A549 (cell line): ENCODE results near the gene NACC2. TPM values are rescaled to one million over a fixed set of nuclear protein-coding genes. Genes with fewer than 3 reads are reported as not detected.
A peak's percentile ranks its signal among the peaks of the same experiment; 100 is the strongest.

Experiments used
- ATAC-seq, 2 experiments: fragments of 200-7000 bp in 1 of 2; fragments of >200 bp in 1 of 2; cut with Nextera tagmentation in 1 of 2; cut with Tn5 transposase in 1 of 2; 3 replicates each; pipeline versions ENCODE4 v1.8.0 to v1.9.1; 2018 to 2020; ENCODE audit warnings: mild to moderate bottlenecking in 1 of 2, moderate library complexity in 1 of 2
- CTCF ChIA-PET: fragments of 300-600 bp; sonication (Branson Sonifier 250); formaldehyde crosslinking; extraction: SDS; loops from one replicate; lab custom pipeline; 2021; ENCODE audit warnings: antibody characterized with exemption, inconsistent platforms; lab: Yijun Ruan, JAX
- POLR2A ChIA-PET: fragments of 350-600 bp; formaldehyde crosslinking; extraction: SDS; loops from one replicate; lab custom pipeline; 2021; ENCODE audit warnings: antibody characterized with exemption, inconsistent platforms; lab: Yijun Ruan, JAX
- DNase-seq, 2 experiments: peaks; one replicate each; pipeline versions ENCODE4 v3.0.0 to v3.0.0-alpha.2; 2011 to 2016; ENCODE audit warnings: low read depth in 1 of 2, low spot score in 1 of 2
- FAIRE-seq: peaks from 2 replicates; lab custom pipeline; 2011; peaks lifted over from hg19 to GRCh38; lab: Jason Lieb, UNC
- H3K27ac ChIP-seq, 2 experiments: fragments of >200 bp; sonication (Bioruptor Twin); formaldehyde crosslinking; 3 replicates each; pipeline ENCODE4 v1.5.1; 2016 to 2017
- H3K4me1 ChIP-seq: fragments of >200 bp; sonication (Bioruptor Twin); formaldehyde crosslinking; 3 replicates; pipeline ENCODE4 v1.6.1; 2016
- H3K4me2 ChIP-seq: fragments of >200 bp; sonication (Bioruptor Twin); formaldehyde crosslinking; 3 replicates; pipeline ENCODE4 v1.6.1; 2016
- H3K4me3 ChIP-seq: fragments of >200 bp; sonication (Bioruptor Twin); formaldehyde crosslinking; 3 replicates; pipeline ENCODE4 v1.5.1; 2016
- H3K9me3 ChIP-seq: fragments of >200 bp; sonication (Bioruptor Twin); formaldehyde crosslinking; 3 replicates; pipeline ENCODE4 v1.6.1; 2016
- BHLHE40 ChIP-seq: IDR thresholded peaks from 2 replicates; pipeline ENCODE4 v1.6.1; 2012; ENCODE audit warnings: low read depth, low read length, inconsistent platforms
- CBX2 ChIP-seq: fragments of 200-600 bp; sonication (generic); IDR thresholded peaks from 2 replicates; pipeline ENCODE4 v1.6.1; 2016; ENCODE audit warnings: low read depth, mild to moderate bottlenecking, borderline replicate concordance
- CBX8 ChIP-seq: fragments of 200-600 bp; sonication (generic); IDR thresholded peaks from 2 replicates; pipeline ENCODE4 v1.6.1; 2016
- CHD2 ChIP-seq: fragments of 150-350 bp; IDR thresholded peaks from 2 replicates; pipeline ENCODE4 v1.6.1; 2014; ENCODE audit warnings: low read length; ENCODE audit not compliant: partially characterized antibody
- EHF ChIP-seq: fragments of 250-450 bp; sonication (Bioruptor Pico); IDR thresholded peaks from 2 replicates; pipeline ENCODE4 v1.5.0; 2020; ENCODE audit warnings: mild to moderate bottlenecking
- EP300 ChIP-seq, 2 experiments: fragments of >200 bp; sonication (Bioruptor Twin); formaldehyde crosslinking; IDR thresholded peaks; 2 replicates in 1 of 2; 3 replicates in 1 of 2; pipeline ENCODE4 v1.6.1; 2016 to 2017
- HOXB13 ChIP-seq: fragments of 250-450 bp; sonication (Bioruptor Pico); IDR thresholded peaks from 2 replicates; pipeline ENCODE4 v1.5.0; 2020; ENCODE audit warnings: low read depth, mild to moderate bottlenecking, moderate library complexity
- JUN ChIP-seq, 2 experiments: fragments of >200 bp; sonication (Bioruptor Twin); formaldehyde crosslinking; IDR thresholded peaks; 2 replicates in 1 of 2; 3 replicates in 1 of 2; pipeline ENCODE4 v1.6.1; 2016 to 2017
- MAZ ChIP-seq: fragments of 150-350 bp; IDR thresholded peaks from 2 replicates; pipeline ENCODE4 v1.6.1; 2014; ENCODE audit warnings: antibody characterized with exemption, low read depth, low read length, borderline replicate concordance
- NFE2L2 ChIP-seq: fragments of 150-350 bp; conservative IDR thresholded peaks from 2 replicates; pipeline ENCODE4 v1.6.1; 2014; ENCODE audit warnings: low read length
- NR3C1 ChIP-seq: fragments of >200 bp; sonication (Bioruptor Twin); formaldehyde crosslinking; IDR thresholded peaks from 3 replicates; pipeline ENCODE4 v1.6.1; 2017
- PHF8 ChIP-seq: fragments of 200-600 bp; sonication (generic); IDR thresholded peaks from 2 replicates; pipeline ENCODE4 v1.6.1; 2016; ENCODE audit warnings: low read depth, mild to moderate bottlenecking, antibody characterized with exemption, moderate library complexity, borderline replicate concordance
- POLR2A ChIP-seq: IDR thresholded peaks from 2 replicates; pipeline ENCODE4 v1.6.1; 2012; ENCODE audit warnings: mild to moderate bottlenecking, low read length
- POLR2AphosphoS2 ChIP-seq: conservative IDR thresholded peaks from 2 replicates; pipeline ENCODE4 v1.6.1; 2012; ENCODE audit warnings: low read length, improper control_type of control experiment, inconsistent platforms
- RARB ChIP-seq: fragments of 250-450 bp; sonication (Bioruptor Pico); IDR thresholded peaks from 2 replicates; pipeline ENCODE4 v1.8.0; 2021; ENCODE audit warnings: mild to moderate bottlenecking, moderate library complexity
- RFX5 ChIP-seq: fragments of 450-650 bp; IDR thresholded peaks from 2 replicates; pipeline ENCODE4 v1.7.1; 2014; ENCODE audit warnings: antibody characterized with exemption, mild to moderate bottlenecking, moderate library complexity
- TP53 ChIP-seq: fragments of 250-450 bp; sonication (Bioruptor Pico); IDR thresholded peaks from 2 replicates; pipeline ENCODE4 v1.5.0; 2021; ENCODE audit warnings: mild to moderate bottlenecking, moderate library complexity
- ZC3H11A ChIP-seq: fragments of 450-650 bp; IDR thresholded peaks from 2 replicates; pipeline ENCODE4 v1.6.1; 2014; ENCODE audit warnings: antibody characterized with exemption, mild to moderate bottlenecking
- ZFP36 ChIP-seq: fragments of 450-650 bp; IDR thresholded peaks from 2 replicates; pipeline ENCODE4 v1.6.1; 2014; ENCODE audit warnings: borderline replicate concordance; ENCODE audit not compliant: partially characterized antibody
- WGBS: methylation state at CpG from one replicate; pipeline ENCODE4 v1.1.6; 2017; ENCODE audit errors: missing lambda C conversion rate; 5-methylcytosine and 5-hydroxymethylcytosine counted together
- polyA plus RNA-seq, 4 experiments: library from polyadenylated mRNA; depleted of rRNA in 3 of 4; stranded (reverse); fragments of >200 nt; fragmentation: RNase III in 1 of 4; extraction: RNeasy Plus Mini Kit Qiagen cat#74134 plus additional on column Dnase treatment in 1 of 4; gene quantifications; 2 replicates in 3 of 4; 3 replicates in 1 of 4; pipeline ENCODE4 v1.2.3, GENCODE V29; 2011 to 2017
- TF ChIP-seq, protein P1 (sequence below): fragments of >200 bp; sonication (Bioruptor Twin); formaldehyde crosslinking; IDR thresholded peaks from 3 replicates; pipeline ENCODE4 v1.5.1; 2016
- TF ChIP-seq, protein P2 (sequence below): fragments of >200 bp; sonication (Bioruptor Twin); formaldehyde crosslinking; IDR thresholded peaks from 3 replicates; pipeline ENCODE4 v1.6.1; 2016
- TF ChIP-seq, protein P3 (sequence below): fragments of >200 bp; sonication (Bioruptor Twin); formaldehyde crosslinking; IDR thresholded peaks from 2 replicates; pipeline ENCODE4 v1.6.1; 2016
- TF ChIP-seq, protein P4 (sequence below): IDR thresholded peaks from 2 replicates; pipeline ENCODE4 v1.6.1; 2012

The NACC2 gene
- polyA plus RNA-seq, 2 of the 4 experiments (the other 2 are of a cell fraction) = 16.1 to 28.4 TPM

DNA sequence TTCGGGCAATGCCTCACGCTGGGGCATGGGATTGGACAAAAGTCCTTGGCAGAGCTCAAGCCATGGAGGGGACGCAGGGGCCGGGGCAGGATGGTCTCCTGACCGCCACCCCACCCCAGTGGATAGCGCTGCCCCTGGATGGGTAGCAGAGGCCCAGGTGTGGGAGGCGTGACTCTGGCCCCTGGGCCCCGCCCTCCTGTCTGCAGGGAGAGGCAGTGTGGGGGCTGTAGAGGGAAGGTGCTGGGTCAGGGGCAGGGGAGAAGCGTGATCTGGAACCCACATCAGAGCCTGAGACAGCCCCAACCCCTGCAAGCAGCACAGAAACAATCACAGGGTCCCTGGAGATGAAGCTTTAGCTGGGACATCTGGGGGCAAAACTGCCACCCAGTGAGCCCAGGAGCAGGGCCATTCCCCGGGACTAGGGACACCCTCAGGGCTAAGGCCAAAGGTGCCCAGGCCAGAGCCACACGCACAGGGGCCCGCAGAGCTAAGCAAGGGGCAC, 36.2 kb downstream of the NACC2 start:
- FAIRE-seq = no peak
- H3K9me3 ChIP-seq = no peaks in the 10 kb centered on the region
- no peak for TF ChIP-seq ZC3H11A
- TF ChIP-seq, protein P1, sequence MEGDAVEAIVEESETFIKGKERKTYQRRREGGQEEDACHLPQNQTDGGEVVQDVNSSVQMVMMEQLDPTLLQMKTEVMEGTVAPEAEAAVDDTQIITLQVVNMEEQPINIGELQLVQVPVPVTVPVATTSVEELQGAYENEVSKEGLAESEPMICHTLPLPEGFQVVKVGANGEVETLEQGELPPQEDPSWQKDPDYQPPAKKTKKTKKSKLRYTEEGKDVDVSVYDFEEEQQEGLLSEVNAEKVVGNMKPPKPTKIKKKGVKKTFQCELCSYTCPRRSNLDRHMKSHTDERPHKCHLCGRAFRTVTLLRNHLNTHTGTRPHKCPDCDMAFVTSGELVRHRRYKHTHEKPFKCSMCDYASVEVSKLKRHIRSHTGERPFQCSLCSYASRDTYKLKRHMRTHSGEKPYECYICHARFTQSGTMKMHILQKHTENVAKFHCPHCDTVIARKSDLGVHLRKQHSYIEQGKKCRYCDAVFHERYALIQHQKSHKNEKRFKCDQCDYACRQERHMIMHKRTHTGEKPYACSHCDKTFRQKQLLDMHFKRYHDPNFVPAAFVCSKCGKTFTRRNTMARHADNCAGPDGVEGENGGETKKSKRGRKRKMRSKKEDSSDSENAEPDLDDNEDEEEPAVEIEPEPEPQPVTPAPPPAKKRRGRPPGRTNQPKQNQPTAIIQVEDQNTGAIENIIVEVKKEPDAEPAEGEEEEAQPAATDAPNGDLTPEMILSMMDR = no peak
- no peak for TF ChIP-seq RFX5
- TF ChIP-seq NR3C1 = no peak
- TF ChIP-seq, all 56 proteins: peak for 0
- WGBS = 94% methylated on average over 8 of the region's 12 CpGs
- ChIA-PET POLR2A (interaction anchor here (0.6 kb wide), 1 partner anchor 31 kb away, joined by 3 read pairs; no protein-coding TSS in a partner anchor), CTCF (interaction anchor here (1.0 to 2.4 kb wide), 4 partner anchors 63 to 92 kb away, joined by 3 to 13 read pairs (median 4); no protein-coding TSS in a partner anchor)
- Histone ChIP-seq H3K4me3 (no peak overlapping the region), H3K27ac (no peak overlapping the region), H3K4me2 (no peak overlapping the region), H3K4me1 (peaks cover 47% of the 10 kb centered on the region)
- ATAC-seq = no peak
- DNase-seq = no peak

DNA sequence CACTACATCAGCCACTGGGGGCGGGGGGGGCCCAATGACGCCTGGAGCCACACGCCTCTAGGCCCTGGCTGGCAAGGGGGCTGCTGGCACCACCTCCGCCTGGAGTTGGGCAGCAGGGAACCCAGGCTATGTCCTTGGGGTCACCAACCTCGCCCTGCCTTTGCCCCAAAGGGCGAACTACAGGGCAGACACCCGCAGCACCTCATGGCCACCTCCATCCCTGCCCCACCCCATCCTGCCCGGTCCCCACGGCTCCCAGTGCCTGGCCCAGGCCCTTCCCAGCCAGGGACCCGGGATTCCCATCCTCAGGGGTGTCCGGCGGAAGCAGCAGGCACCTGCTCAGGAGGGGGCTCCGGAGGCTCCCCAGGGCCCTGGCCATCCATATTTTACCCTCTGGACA, 37.0 kb downstream of the NACC2 start:
- ChIA-PET POLR2A (no interaction called here), CTCF (interaction anchor here (0.5 to 2.4 kb wide), 6 partner anchors 27 to 91 kb away, joined by 3 to 13 read pairs (median 4); no protein-coding TSS in a partner anchor)
- DNase-seq = no peak
- peaks cover 54% of the 10 kb centered on the region for H3K4me1 ChIP-seq
- H3K9me3 ChIP-seq = no peaks in the 10 kb centered on the region
- WGBS = 84% methylated on average over 6 of the region's 13 CpGs
- no peak for ATAC-seq
- FAIRE-seq = no peak
- H3K4me2 ChIP-seq = no peak overlapping the region
- H3K4me3 ChIP-seq = no peak overlapping the region
- peak overlapping the region in 1 of 2 experiments; percentile 32; a peak in 1 of 6 replicates for H3K27ac ChIP-seq
- TF ChIP-seq EHF = no peak
- no peak for TF ChIP-seq POLR2A
- no peak for TF ChIP-seq ZFP36

DNA sequence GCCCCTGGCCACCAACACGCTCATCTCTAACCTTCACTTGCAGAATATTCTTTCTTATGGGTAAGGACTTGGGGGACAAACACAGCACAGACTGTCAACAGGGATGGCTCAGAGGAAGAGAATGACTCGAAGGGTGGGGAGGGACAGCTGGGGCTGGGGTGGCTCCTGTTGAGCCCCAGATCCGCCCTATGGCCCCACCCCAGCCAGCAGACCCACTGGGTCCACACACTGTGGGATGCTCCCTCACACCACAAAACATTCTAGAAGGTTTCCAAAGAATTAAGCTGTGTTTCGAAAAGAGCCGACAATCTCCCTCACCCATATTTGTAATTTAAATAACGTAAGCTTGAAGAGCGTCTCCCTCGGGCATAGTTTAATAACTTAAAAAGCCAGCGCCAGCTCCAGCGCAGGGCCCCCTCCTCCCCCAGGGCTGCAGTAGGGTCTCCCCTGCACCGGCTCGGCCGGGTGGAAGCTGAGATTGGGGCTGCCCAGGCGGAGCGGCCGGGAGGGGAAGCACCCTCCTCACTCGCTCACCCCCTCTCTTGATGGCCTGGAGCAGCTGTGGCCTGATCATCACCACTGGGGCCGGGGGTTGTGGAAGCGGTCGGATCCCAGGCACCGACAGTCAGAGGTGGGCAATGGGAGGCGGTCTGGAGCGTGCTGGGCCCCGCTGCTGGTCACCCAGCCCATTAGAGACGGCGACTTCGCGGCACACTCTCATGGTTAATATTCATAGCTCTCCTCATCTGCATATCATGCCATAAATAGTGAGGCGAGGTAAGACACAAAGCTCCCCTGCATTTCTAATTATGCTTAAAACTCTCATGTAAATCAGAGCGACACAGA, 37.6 kb downstream of the NACC2 start:
- no peak overlapping the region for H3K4me2 ChIP-seq
- ChIA-PET POLR2A (no interaction called here), CTCF (interaction anchor here (0.5 to 2.4 kb wide), 6 partner anchors 27 to 91 kb away, joined by 3 to 13 read pairs (median 4); no protein-coding TSS in a partner anchor)
- ATAC-seq (no peak), DNase-seq (no peak), FAIRE-seq (no peak)
- peaks cover 58% of the 10 kb centered on the region for H3K4me1 ChIP-seq
- TF ChIP-seq TP53 (CRISPR knock-in tag) (no peak), MAZ (no peak), PHF8 (no peak), ZC3H11A (no peak), HOXB13 (no peak), CBX2 (no peak)
- TF ChIP-seq, protein P2, sequence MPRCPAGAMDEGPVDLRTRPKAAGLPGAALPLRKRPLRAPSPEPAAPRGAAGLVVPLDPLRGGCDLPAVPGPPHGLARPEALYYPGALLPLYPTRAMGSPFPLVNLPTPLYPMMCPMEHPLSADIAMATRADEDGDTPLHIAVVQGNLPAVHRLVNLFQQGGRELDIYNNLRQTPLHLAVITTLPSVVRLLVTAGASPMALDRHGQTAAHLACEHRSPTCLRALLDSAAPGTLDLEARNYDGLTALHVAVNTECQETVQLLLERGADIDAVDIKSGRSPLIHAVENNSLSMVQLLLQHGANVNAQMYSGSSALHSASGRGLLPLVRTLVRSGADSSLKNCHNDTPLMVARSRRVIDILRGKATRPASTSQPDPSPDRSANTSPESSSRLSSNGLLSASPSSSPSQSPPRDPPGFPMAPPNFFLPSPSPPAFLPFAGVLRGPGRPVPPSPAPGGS = no peak
- WGBS = 87% methylated on average over 30 of the region's 30 CpGs
- H3K4me3 ChIP-seq = no peak overlapping the region
- H3K27ac ChIP-seq = peak overlapping the region in 1 of 2 experiments; percentile 99; a peak in 1 of 6 replicates
- H3K9me3 ChIP-seq = no peaks in the 10 kb centered on the region

DNA sequence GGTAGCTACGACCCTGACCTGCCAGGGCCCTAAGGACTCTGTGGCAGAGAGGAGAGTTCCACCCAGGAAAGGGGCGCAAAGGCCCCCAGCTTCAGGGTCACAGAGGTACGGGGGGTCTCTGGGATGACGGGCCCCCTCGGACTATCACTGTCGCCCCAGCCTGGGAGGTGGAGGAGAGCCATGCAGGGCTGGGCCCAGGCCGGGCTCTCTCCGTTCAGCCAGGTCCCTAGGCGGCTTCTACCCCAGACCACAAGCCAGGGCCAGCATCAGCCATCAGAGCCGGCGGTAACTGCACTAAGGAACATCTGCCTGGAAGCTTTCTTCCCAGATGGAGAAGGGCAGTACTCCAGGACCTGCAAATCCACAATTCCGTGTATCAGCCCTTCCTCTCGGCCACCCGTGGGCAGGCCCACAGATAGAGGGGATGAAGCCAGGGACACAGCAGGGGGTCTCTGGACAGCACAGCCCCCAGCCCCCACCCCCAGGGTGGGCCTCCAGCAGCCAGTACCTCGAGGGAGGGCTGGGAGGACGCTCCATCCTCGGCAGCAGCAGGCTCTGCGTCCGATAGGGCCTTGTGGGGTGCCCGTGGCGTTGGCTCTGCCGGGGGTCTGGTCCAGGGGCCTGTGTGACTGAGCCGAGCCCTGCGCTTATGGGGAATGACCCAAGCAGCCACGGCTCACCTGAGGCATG, 38.4 kb downstream of the NACC2 start:
- POLR2A ChIA-PET = no interaction called here
- ATAC-seq = no peak
- no peak for FAIRE-seq

More for the DNA sequence above, 38.4 kb downstream of the NACC2 start:
- WGBS = 86% methylated on average over 18 of the region's 25 CpGs
- CTCF ChIA-PET = interaction anchor here (0.7 to 2.4 kb wide), 6 partner anchors 32 to 90 kb away, joined by 3 to 13 read pairs (median 4); no protein-coding TSS in a partner anchor
- peaks cover 58% of the 10 kb centered on the region for H3K4me1 ChIP-seq
- no peak for TF ChIP-seq BHLHE40
- TF ChIP-seq CHD2 = no peak
- no peak for TF ChIP-seq POLR2A
- TF ChIP-seq POLR2AphosphoS2 = no peak
- no peak for TF ChIP-seq ZFP36
- TF ChIP-seq, protein P3, sequence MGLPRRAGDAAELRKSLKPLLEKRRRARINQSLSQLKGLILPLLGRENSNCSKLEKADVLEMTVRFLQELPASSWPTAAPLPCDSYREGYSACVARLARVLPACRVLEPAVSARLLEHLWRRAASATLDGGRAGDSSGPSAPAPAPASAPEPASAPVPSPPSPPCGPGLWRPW = no peak
- TF ChIP-seq CBX8 = no peak
- TF ChIP-seq JUN (IDR thresholded peaks at IDR 0.05) = no peak
- TF ChIP-seq, protein P4, sequence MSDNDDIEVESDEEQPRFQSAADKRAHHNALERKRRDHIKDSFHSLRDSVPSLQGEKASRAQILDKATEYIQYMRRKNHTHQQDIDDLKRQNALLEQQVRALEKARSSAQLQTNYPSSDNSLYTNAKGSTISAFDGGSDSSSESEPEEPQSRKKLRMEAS = no peak
- no peak for TF ChIP-seq EP300 (IDR thresholded peaks at IDR 0.05)
- TF ChIP-seq NFE2L2 = no peak
- no peak for TF ChIP-seq RARB (CRISPR knock-in tag)
- TF ChIP-seq EHF = no peak
- H3K4me2 ChIP-seq = peak overlapping the region; percentile 98
- no peak for DNase-seq
- peak overlapping the region; percentile 53 to 99; a peak in 3 of 6 replicates for H3K27ac ChIP-seq
- H3K9me3 ChIP-seq = no peaks in the 10 kb centered on the region
- H3K4me3 ChIP-seq = no peak overlapping the region
